ENCODE data around the gene KCNT1. TPM values are rescaled to one million over a fixed set of nuclear protein-coding genes. Genes with fewer than 3 reads are reported as not detected.
A peak's percentile ranks its signal among the peaks of the same experiment; 100 is the strongest.

Gene KCNT1
- not detected in 2 replicates for total RNA-seq

DNA sequence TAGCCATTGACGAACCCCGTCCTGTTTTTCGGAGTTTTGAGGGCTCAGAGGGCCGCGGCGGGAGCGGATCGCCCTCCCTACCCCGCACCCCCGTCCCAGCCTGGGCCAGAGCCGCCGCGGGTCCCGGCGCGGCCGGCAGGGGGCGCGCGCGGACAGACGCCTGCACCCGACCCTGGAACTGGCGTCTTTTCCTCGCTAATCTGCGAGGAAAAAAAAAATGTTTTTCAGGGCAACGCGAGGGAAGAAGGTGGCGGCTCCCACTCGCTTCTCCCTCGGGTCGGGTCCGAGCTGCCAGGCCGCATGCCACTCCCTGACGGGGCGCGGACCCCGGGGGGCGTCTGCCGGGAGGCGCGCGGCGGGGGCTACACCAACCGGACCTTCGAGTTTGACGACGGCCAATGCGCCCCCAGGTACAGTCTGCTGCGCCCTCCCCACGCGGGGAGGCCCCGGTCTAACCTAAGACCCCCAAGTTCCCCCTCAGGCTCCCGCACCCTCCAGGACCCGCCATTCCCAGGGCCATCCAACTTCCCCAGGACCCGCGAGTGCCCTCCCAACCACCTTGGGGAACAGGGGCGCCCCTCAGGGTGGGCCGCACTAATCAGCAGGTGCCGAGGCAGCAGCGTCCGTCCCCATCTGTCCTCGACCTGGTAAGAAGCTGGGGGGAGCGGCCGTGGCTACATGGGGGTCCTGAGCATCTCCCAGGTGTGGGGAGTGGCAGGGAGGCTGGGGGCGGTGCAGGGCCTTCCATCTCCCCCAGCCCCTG is at the start of gene KCNT1:
Gene KCNT1 (plus strand): TSS at position 227 of the 763 bp plus-strand sequence. CDS start 74 bp downstream, at position 301.
- TF ChIP-seq, protein P1, sequence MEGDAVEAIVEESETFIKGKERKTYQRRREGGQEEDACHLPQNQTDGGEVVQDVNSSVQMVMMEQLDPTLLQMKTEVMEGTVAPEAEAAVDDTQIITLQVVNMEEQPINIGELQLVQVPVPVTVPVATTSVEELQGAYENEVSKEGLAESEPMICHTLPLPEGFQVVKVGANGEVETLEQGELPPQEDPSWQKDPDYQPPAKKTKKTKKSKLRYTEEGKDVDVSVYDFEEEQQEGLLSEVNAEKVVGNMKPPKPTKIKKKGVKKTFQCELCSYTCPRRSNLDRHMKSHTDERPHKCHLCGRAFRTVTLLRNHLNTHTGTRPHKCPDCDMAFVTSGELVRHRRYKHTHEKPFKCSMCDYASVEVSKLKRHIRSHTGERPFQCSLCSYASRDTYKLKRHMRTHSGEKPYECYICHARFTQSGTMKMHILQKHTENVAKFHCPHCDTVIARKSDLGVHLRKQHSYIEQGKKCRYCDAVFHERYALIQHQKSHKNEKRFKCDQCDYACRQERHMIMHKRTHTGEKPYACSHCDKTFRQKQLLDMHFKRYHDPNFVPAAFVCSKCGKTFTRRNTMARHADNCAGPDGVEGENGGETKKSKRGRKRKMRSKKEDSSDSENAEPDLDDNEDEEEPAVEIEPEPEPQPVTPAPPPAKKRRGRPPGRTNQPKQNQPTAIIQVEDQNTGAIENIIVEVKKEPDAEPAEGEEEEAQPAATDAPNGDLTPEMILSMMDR (IDR thresholded peaks at IDR 0.05) = no peak
- peaks cover 5% of the 10 kb centered on the region for H3K27me3 Mint-ChIP-seq
- no peaks in the 10 kb centered on the region for H3K4me1 Mint-ChIP-seq
- no peaks in the 10 kb centered on the region for H3K36me3 Mint-ChIP-seq (ENCODE audit: low read depth)
- CTCF ChIA-PET = interaction anchor here (1.5 kb wide), 1 partner anchor 8 kb away, joined by 3 read pairs; no protein-coding TSS in a partner anchor
- no peaks in the 10 kb centered on the region for H3K9me3 Mint-ChIP-seq
- ATAC-seq (ENCODE audit: low read depth) (no peak), DNase-seq (peak; percentile 51)
- H3K27ac Mint-ChIP-seq = no peak within 1 kb of the TSS
- no peak within 1 kb of the TSS for H3K4me3 Mint-ChIP-seq
- POLR2A ChIA-PET = no interaction called here
- intact Hi-C loops (cut with micrococcal nuclease) = loop anchor here (5.0 kb wide), 1 partner anchor 420 kb away; no protein-coding TSS in a partner anchor

DNA sequence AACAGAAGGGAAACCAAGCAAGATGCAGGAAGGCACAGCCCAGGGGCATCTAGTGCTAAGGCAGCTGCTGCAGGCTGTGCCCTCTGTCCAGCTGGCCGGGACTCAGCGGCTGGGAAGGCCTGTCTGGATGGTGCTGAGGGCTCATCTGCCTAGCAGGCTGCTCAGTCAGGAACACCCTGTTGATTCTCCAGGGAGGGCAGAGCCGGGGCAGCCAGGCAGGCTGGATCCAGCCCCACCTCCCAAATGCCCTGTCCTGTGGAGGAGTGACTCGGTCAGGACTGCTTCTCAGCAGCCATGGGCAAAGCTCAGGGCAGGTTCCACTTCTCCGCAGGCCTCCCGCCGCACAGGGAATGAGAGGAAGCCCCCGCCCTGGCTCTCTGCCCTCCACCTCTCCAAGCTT is 46.7 kb upstream of the KCNT1 start:
- ChIA-PET POLR2A (no interaction called here), CTCF (no interaction called here)
- Mint-ChIP-seq H3K4me3 (no peak overlapping the region), H3K27ac (no peak overlapping the region), H3K36me3 (ENCODE audit: low read depth) (no peaks in the 10 kb centered on the region), H3K9me3 (peaks cover 2% of the 10 kb centered on the region), H3K27me3 (no peaks in the 10 kb centered on the region), H3K4me1 (no peaks in the 10 kb centered on the region)
- intact Hi-C loops (cut with micrococcal nuclease) = no loop called here
- ATAC-seq (ENCODE audit: low read depth) (no peak), DNase-seq (no peak)
- TF ChIP-seq, protein P1 (IDR thresholded peaks at IDR 0.05) = no peak

DNA sequence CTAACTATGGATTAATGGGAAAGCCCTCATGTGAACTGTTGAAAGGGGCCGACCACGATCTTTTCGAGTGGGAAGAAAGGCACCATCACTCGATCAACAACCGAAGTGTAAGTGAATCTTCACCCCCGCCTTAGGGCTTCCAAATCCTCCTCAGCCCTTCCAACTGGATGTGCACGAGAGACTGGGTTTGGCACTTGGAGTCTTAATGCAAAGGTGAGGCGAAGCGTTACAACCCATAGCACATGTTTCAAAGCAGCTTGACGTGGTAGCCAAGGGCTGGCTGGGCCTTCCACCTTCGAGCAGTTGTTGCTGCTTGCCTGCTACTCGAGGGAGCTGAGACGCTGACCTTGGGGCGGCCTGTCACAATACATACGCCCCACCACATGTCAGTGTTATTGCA is 44.6 kb upstream of the KCNT1 start:
- ATAC-seq (ENCODE audit: low read depth) = no peak

DNA sequence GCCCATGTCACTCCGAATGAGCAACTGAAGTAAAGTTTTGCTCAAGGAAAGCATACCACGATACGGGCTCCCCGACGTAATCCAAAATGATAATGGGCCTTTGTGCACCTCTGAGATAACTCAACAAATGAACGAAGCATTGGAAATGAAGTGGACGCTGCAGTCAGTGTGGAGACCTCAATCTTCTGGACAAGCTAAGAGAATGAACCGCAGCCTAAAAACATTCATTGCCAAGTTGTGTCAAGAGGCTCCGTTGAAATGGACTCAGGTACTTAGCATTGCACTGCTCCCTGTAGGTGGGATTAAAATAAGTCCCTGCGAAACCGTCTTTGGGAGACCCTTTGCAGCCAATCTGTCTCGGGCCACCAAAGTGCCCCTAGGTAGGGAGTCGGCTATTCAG is 42.7 kb upstream of the KCNT1 start:
- no peaks in the 10 kb centered on the region for H3K9me3 Mint-ChIP-seq
- H3K27ac Mint-ChIP-seq = no peak overlapping the region
- no peaks in the 10 kb centered on the region for H3K27me3 Mint-ChIP-seq
- intact Hi-C loops (cut with micrococcal nuclease) = no loop called here
- H3K4me1 Mint-ChIP-seq = no peaks in the 10 kb centered on the region
- ATAC-seq (ENCODE audit: low read depth) (no peak), DNase-seq (no peak)
- ChIA-PET POLR2A (no interaction called here), CTCF (no interaction called here)
- no peaks in the 10 kb centered on the region for H3K36me3 Mint-ChIP-seq (ENCODE audit: low read depth)
- TF ChIP-seq, protein P1 (IDR thresholded peaks at IDR 0.05) = no peak
- H3K4me3 Mint-ChIP-seq = no peak overlapping the region

More for the DNA sequence above, 44.6 kb upstream of the KCNT1 start:
- H3K4me3 Mint-ChIP-seq = no peak overlapping the region
- H3K4me1 Mint-ChIP-seq = no peaks in the 10 kb centered on the region
- CTCF ChIA-PET = no interaction called here
- H3K36me3 Mint-ChIP-seq (ENCODE audit: low read depth) = no peaks in the 10 kb centered on the region
- H3K27me3 Mint-ChIP-seq = no peaks in the 10 kb centered on the region
- H3K27ac Mint-ChIP-seq = no peak overlapping the region
- intact Hi-C loops (cut with micrococcal nuclease) = no loop called here
- POLR2A ChIA-PET = no interaction called here
- TF ChIP-seq, protein P1 (IDR thresholded peaks at IDR 0.05) = no peak
- DNase-seq = no peak
- H3K9me3 Mint-ChIP-seq = no peaks in the 10 kb centered on the region

DNA sequence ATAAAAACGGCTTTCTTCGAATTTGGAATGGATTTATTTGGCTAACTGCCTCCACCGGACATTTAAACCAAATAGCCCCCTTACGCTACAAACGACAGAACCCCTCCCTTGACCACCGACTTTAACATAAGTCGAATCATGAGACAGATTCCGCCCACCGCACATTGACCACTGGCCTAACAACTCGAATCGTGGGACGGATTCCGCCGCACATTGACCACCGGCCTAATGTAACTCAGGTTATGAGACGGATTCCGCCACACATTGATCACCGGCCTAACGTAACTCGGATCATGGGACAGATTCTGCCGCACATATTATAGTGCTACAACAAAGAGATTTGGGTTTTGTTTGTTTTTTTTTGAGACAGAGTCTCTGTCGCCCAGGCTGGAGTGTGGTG is 41.6 kb upstream of the KCNT1 start:
- H3K9me3 Mint-ChIP-seq = no peaks in the 10 kb centered on the region
- no peak overlapping the region for H3K27ac Mint-ChIP-seq
- CTCF ChIA-PET = no interaction called here
- TF ChIP-seq, protein P1 (IDR thresholded peaks at IDR 0.05) = no peak
- DNase-seq (no peak), ATAC-seq (ENCODE audit: low read depth) (no peak)
- no peaks in the 10 kb centered on the region for H3K36me3 Mint-ChIP-seq (ENCODE audit: low read depth)
- no peaks in the 10 kb centered on the region for H3K4me1 Mint-ChIP-seq
- no peak overlapping the region for H3K4me3 Mint-ChIP-seq
- POLR2A ChIA-PET = no interaction called here
- H3K27me3 Mint-ChIP-seq = no peaks in the 10 kb centered on the region
- intact Hi-C loops (cut with micrococcal nuclease) = no loop called here

All from activated B cell treated with CpG ODN at 0.5 μM for 24 hours (primary cell).